Activated CD4-positive, alpha-beta T cell treated with anti-CD3 and anti-CD28 coated beads, Interleukin-2, Interleukin-4, amounts not matched to agents 100 ng/mL and 50 ng/mL, durations not matched to agents 16 hours and 8 hours (primary cell): ENCODE data around the gene SRRM3.
"Not testable (repeated sequence)": the region's sequence is repeated elsewhere in the genome, so short reads cannot be mapped to it uniquely, and the experiment has no call there.

Source experiments
- DNase-seq: peaks from one replicate; pipeline ENCODE4 v3.0.0-alpha.2; 2020; ENCODE audit warnings: low spot score

SRRM3 gene

DNA sequence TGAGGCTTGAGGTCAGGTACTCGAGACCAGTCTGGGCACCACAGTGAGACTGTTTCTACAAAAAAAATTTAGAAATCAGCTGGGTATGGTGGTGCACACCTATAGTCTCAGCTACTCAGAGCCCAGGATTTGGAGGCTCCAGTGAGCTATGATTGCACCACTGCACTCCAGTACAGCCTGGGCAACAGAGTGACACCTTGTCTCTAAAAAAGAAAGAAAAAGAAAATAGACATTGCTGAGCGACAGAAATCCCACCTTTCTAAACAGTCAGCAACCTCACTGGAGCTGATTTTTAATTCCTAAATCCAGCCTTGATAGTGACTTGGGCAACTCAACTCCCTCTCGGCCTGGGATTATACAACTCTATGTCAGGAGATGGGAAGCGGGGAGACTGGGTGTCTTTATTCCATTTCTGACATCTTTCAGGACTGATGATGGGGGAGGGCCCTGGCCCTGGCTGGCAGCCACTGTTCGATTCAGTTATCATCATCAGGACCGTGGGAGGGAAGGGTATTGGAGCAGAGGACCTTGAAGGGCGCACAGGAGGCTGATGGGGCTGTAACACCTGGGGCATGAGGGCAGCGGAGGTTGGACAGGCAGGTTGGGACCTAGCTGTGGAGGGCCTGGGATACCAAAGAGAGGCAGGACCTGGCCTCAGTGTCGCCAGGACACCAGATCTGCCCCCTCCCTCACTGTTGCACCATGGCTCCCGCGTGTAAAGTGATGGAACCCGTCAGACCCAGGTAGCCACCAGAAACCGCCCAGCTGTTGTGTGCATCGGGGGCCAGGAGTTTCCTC, 115.5 kb downstream of the SRRM3 start:
- DNase-seq, result no peak

DNA sequence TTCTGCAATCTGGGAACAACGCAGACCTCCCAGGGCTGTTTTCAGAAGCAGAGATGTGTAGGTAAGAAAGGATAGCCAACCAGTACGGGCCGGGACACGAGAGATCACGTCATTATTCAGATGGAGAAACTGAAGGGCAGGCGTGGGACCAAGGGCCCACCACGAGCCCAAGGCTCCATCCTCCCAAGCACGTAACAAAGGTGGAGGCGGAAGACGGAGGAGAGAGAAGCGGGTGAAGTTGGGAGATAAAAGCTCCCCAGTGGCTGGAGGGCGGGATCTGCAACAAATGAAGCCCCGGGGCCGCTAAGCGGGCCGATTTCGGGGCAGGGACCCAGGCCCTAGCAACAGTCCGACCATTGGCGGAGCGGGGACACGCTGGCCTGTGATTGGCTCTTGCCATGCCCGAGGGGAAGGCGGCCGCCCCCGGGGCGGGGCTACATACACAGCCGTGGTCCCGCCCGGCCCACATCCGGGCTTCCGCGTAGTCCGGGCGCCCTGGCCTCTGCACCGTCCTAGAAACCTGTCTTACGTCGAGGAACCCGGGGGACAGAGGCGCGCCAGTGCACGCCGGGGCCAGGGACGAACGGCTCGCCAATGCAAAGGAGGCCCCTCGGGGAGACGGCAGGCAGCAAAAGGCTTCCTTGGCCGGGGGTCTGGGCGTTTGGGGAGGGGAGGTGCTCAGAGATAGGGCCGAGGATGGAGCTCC, 116.2 kb downstream of the SRRM3 start:
- peak; percentile 98 for DNase-seq

DNA sequence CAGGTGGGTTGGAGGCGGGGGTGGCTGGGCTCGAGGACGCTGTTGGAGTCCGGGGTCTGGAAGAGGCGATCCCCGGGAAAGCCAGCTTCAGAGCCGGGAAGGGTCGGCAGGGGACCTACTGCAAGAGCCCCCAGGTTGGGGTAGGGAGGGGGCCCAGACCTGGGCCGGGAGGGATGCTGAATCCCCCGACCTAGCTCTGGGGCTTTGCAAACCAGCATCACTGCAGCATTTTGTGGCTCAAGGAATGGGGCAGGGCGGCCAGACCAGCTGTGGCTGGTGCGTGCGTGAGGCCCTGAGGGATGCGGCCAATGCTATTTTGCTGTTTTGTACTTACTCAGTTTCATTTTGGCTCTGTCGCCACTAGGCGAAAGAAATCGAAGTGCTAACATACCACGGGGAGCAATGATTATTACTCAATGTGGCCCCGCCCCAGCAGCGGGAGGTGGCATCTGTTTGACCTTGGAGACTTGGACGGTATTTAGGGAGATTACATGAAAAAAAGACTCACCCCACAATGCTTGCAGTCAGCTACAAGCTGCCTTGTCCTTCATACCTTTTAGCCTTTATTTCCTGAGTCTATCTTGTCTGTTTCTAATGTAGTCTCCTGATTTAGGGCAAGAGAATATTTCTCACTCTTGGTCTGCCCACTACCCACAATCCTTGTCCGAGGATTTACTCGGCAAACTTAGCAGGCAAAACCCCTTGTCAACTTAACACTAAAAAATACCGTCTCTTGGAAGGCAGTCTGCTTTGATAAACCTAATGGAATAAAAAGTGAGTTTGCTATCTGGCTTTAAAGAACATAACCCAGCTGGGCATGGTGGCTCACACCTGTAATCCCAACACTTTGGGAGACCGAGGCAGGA, 117.0 kb downstream of the SRRM3 start:
- peak; percentile 87 for DNase-seq

DNA sequence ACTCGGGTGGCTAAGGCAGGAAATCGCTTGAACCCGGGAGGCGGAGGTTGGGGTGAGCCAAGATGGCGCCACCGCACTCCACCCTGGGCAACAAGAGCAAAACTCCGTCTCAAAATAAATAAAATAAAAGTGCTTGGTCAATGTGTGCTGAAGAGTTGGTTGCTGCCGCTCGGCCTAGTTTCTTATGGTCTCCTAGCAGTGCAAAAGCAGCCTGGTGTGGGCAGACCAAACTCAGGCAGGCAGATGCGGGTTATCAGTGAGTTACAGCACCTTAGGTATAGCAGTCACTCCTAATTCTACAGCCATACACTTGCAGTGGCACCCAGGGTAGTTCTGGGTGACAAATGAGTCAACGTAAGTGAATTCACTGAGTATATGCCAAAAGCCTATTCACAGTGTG, 123.4 kb downstream of the SRRM3 start:
- no peak for DNase-seq

DNA sequence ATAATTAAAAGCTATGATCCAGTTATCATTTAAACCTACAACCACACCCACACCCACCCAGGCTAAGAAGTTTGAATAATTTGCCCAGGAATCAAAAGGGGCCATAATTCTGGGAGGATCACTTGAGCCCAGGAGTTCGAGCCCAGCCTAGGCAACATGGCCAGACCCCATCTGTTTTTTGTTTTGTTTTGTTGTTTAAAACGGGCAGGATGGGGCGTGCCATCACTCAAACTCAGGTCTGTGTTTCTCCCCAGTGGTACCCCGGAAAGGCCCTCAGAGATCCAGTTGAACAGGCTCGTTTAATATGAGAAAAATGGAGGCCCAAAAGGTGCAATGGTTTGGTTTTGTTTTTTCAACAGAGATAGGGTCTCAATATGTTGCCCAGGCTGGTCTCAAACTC, 124.1 kb downstream of the SRRM3 start:
- no peak for DNase-seq

DNA sequence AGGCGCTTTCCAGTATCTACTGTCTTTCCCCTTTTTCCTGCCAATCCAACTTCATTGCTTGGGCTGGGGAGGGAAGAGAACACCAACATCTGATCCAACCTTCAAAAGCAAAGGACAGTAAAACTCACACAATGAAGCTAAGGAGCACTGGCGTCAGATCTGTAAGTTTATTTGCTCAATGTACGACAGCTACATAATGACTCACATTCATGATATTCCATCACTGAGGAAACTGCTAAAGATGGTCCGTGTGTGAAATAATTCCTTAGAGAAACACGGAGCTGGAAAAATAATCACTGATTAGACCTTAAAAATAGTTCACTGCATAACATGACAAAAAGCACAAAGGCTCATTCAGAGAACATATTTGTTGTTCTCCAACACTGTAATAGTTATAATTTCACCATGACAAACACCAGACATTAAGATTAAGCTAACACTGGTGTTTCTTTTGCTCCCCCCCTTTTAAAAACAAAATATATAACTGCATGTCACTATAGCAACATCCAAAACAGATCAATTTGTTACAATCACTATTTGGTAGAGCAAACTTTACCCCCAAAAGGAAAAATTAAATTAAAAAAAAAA, 125.0 kb downstream of the SRRM3 start:
- no peak for DNase-seq

DNA sequence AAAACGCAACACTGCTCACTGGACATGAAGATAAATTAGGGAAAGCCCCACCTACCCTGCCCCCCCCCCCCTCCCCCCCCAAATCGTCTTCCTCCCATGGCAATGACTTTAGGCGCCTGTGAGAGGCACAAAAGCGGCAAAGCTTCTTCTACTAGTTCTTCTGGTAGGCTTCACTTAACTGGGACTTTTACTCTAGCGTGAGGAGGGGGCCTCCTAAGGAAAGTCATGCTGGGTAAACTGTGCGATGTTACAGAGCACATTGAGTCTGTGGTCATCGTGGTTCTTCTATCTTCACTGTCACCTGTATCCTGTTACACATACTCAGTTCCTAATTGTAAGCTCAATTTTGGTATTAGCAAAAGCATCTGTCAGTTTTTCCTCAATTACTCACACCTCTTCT, 125.9 kb downstream of the SRRM3 start:
- no peak for DNase-seq

DNA sequence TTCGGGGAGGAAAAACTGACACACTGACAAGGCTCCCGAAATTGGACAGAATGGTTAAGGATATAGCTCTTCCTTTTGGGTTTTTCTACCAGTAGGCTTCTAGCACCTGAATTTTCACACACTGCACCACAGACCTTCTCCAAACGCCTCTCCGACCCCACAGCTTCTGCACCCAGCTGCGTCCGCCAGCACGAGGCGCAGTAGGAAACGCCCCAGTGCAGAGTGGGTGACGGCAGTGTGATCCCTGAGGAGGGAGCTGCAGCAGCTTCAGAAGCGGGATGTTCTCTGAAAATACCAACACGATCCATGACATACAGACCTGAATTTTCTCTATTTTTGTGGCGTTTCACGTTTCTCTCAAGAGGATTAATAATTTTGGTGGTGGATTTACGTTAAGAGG, 126.7 kb downstream of the SRRM3 start:
- no peak for DNase-seq

DNA sequence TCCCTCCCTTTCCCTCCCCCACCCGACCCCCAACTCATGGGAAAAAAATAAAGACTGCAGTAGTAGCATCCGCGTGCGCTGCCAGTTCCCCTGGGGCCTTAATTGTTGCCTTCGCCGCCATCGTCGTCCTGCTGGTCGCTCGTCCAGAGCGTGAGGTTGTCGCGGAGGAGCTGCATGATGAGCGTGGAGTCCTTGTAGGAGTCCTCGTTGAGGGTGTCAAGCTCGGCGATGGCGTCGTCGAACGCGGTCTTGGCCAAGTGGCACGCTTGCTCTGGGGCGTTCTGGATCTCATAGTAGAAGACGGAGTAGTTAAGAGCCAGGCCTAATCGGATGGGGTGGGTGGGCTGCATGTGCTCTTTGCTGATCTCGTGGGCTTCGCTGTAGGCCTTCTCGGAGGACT, 127.8 kb downstream of the SRRM3 start:
- no peak for DNase-seq

DNA sequence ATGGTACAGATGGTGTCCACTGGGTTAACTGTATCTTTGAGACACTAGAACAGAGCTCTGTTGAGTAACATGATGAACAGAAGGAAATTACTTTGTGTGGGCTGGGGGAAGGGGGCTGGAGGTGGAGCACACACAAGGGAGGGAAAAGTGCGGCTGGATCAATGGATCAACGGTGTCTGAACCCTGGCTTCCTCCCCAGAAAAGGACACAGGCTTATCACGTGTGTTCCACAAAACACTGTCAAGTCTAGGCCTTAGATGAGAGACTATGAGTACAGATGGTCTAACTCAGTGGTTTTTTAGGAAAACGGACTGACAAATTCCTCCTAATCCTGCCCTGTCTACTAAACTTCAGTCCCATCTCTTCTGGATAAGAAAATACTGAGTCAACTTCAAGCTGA, 128.6 kb downstream of the SRRM3 start:
- DNase-seq, result no peak

DNA sequence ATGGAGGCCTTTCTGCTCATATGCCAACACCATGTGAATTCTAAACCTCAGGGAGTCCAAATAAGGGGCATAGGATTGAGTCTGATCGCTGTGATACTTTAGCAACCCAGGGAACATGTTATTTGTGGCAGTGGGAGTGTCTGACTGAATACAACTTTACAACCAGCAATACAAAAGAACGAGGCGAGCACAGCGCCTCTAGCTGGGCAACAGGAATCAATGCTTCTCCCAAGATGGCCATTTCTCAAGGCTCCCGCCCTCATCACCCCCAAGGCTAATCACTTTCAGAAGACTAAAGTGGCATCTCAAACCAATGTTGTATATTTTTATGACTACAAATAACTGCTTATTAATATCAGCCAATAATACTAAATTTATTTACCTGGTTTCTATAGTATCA, 129.0 kb downstream of the SRRM3 start:
- DNase-seq, result no peak

DNA sequence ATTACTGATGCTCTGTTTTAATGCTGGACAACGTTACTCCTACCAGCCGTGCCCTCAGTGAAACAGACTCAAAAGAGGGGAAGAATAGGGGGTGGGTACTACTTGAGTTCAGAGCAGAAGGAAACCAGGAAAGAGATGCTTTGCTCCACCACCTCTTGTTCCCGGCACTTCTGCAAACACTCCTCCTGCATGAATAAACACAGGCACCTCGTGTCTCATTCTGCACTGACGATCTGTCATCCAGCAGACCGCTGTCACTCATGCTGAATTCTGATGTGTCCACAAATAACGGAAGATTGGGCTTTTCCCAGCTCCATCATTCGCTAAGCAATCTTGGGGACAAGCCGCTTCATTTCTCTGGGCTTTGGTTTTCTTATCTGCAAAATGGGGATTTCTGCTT, 130.4 kb downstream of the SRRM3 start:
- DNase-seq, result no peak

DNA sequence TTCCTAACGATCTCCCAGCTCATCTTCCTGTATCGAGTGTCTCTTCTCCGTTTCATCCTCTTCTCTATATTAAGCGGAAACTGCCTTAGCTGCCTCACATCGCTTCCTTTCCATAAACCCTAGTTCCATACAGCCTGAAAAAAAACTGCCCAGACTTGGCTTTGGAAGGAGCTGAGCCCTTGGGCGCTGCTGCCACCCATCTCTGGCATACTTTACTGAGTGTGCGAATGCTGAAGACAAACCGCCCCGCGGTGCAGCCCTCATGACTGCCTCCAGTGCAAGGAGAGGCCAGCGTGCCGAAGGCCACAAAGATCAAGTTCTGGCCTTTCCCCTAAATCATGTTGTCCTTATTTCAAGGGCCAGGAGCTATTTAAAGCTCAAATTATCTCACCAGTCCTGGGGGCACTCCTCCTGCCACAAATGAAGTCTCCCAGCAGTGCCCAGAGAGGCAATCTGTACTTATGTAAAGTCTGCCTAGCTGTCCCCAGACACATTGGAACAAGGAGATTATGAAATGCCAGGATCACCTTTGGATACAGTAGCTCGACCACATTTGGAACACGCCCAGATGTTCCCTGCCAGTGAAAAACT, 131.9 kb downstream of the SRRM3 start:
- DNase-seq, result no peak

DNA sequence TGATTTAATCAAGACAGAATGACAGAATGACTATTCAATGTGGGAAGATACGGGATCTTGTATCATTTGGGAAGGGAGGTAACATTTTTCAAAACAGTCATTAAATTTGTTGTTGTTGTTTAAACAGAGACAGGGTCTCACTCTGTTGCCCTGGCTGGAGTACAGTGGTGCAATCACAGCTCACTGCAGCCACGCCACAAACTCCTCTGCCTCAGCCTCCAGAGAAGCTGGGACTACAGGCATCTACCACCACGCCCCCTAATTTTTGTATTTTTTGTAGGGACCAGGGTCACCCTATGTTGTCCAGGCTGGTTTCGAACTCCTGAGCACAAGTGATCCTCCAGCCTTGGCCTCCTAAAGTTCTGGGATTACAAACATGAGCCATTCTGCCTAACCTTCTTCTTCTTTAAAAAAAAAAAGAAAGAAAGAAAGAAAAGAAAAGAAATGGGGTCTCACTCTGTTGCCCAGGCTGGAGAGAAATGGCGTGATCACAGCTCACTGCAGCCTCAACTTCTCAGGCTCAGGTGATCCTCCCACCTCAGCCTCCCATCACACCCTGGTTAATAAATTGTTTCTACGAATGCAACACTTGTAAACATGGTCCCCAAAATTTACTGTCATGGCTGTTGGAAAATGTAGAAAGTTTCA, 132.7 kb downstream of the SRRM3 start:
- DNase-seq, result no peak

DNA sequence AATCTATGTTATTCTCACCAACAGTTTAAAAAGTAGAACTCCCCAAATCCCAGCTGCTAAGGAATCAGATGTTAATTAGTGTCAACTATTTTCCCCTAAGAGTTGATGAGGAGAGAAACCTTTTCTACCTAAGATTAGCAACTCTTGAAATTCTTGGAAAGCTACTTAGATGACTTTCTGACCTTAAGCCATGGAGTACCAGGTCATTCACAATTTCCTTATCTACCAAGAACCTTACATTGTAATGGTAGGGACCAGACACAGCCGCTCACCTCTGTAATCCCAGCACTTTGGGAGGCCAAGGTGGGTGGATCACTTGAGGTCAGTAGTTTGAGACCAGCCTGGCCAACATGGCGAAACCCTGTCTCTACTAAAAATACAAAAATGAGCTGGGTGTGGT, 133.7 kb downstream of the SRRM3 start:
- DNase-seq, result not testable (repeated sequence)

DNA sequence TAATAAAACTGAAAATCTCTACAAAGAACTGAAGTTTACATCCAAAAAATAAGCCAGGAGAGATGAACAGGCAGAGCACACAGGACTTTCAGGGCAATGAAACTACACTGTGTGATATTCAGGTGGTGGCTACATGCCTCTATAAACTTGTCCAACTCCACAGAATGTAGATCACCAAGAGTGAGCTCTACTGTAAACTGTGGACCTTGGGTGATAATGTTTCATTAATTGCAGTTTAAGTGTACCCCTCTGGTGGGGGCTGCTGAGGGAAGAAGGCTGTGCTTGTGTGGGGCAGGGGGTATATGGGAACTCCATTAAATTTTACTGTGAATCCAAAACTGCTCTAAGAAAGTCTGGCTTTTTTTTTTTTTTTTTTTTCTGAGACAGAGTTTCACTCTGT, 134.4 kb downstream of the SRRM3 start:
- no peak for DNase-seq
